GM12873 (cell line): ENCODE measurements around the gene CYB561.

Source experiments
- CTCF ChIP-seq: IDR thresholded peaks from 2 replicates; pipeline ENCODE4 v1.5.1; 2012; ENCODE audit warnings: low read depth, mild to moderate bottlenecking, moderate library complexity, low read length, control low read depth; ENCODE audit not compliant: insufficient read depth; ENCODE audit errors: missing control alignments

Gene CYB561

GRCh38 chr17:63490858-63491400 lies 44.8 kb upstream of the CYB561 start:
- no peak for TF ChIP-seq CTCF

GRCh38 chr17:63490329-63490728 lies 44.2 kb upstream of the CYB561 start:
- TF ChIP-seq CTCF = no peak

GRCh38 chr17:63489291-63489690 lies 43.2 kb upstream of the CYB561 start:
- TF ChIP-seq CTCF = no peak

GRCh38 chr17:63488851-63489250 lies 42.7 kb upstream of the CYB561 start:
- TF ChIP-seq CTCF = no peak

- no peak for TF ChIP-seq CTCF
Measured at GRCh38 chr17:63487014-63487339, 40.9 kb upstream of the CYB561 start.

- TF ChIP-seq CTCF = no peak
Measured at GRCh38 chr17:63486317-63487013, 40.4 kb upstream of the CYB561 start.

GRCh38 chr17:63483655-63484575 lies 37.8 kb upstream of the CYB561 start:
- TF ChIP-seq CTCF = no peak
